Measurements from ENCODE around the gene UBE2J1. TPM values are rescaled to one million over a fixed set of nuclear protein-coding genes. Genes with fewer than 3 reads are reported as not detected.

UBE2J1 gene
- total RNA-seq, 1 experiment from 2014 or later, result 33.1 TPM

Other genes with a start within 250 kb of the UBE2J1 start
- 1.9 and 2.8 TPM in 2 replicates for gene SRSF12, start 234.7 kb downstream of the UBE2J1 start, total RNA-seq (2014; rRNA removed; shearing (Covaris generic); ENCODE audit: low replicate concordance)
- gene PM20D2, start 206.7 kb downstream of the UBE2J1 start, total RNA-seq (2014; rRNA removed; shearing (Covaris generic); ENCODE audit: low replicate concordance), result 16.9 and 21.8 TPM in 2 replicates
- 0.61 TPM in 1 of 2 replicates, not detected in the other for gene GABRR1, start 135.4 kb downstream of the UBE2J1 start, total RNA-seq (2014; rRNA removed; shearing (Covaris generic); ENCODE audit: low replicate concordance)
- gene GABRR2, start 37.4 kb downstream of the UBE2J1 start, total RNA-seq (2014; rRNA removed; shearing (Covaris generic); ENCODE audit: low replicate concordance), result not detected in 2 replicates
- 6.5 and 8.3 TPM in 2 replicates for gene RRAGD, start 59.6 kb upstream of the UBE2J1 start, total RNA-seq (2014; rRNA removed; shearing (Covaris generic); ENCODE audit: low replicate concordance)
- 12.5 and 16.9 TPM in 2 replicates for gene ANKRD6, start 80.4 kb upstream of the UBE2J1 start, total RNA-seq (2014; rRNA removed; shearing (Covaris generic); ENCODE audit: low replicate concordance)